Measurements from ENCODE around the gene TSPO.

DNA sequence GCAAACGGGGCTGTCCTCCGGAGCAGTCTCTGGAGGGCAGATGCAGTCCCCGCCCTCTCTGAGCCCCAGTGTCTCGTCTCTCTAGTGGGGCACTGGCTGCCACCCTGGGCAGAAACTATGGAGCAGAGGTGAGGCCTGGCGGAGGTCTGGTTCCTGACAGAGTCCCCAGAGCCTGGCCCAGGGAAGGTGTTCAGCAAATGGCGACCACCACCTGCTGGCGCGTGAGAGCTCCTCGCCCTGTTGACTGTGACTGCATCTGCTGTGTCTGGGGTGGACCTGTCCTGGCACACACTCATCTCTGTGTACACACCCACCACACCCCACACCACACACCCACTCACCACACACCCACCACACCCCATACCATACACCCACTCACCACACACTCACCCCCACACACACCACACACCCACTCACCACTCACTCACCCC lies 53.9 kb downstream of the TSPO start:
- TF ChIP-seq, protein P1, sequence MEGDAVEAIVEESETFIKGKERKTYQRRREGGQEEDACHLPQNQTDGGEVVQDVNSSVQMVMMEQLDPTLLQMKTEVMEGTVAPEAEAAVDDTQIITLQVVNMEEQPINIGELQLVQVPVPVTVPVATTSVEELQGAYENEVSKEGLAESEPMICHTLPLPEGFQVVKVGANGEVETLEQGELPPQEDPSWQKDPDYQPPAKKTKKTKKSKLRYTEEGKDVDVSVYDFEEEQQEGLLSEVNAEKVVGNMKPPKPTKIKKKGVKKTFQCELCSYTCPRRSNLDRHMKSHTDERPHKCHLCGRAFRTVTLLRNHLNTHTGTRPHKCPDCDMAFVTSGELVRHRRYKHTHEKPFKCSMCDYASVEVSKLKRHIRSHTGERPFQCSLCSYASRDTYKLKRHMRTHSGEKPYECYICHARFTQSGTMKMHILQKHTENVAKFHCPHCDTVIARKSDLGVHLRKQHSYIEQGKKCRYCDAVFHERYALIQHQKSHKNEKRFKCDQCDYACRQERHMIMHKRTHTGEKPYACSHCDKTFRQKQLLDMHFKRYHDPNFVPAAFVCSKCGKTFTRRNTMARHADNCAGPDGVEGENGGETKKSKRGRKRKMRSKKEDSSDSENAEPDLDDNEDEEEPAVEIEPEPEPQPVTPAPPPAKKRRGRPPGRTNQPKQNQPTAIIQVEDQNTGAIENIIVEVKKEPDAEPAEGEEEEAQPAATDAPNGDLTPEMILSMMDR (IDR thresholded peaks at IDR 0.05), result no peak
- no peak for TF ChIP-seq POLR2AphosphoS5 (IDR thresholded peaks at IDR 0.05; ENCODE audit: low read depth, low read length)
- TF ChIP-seq, protein P2, sequence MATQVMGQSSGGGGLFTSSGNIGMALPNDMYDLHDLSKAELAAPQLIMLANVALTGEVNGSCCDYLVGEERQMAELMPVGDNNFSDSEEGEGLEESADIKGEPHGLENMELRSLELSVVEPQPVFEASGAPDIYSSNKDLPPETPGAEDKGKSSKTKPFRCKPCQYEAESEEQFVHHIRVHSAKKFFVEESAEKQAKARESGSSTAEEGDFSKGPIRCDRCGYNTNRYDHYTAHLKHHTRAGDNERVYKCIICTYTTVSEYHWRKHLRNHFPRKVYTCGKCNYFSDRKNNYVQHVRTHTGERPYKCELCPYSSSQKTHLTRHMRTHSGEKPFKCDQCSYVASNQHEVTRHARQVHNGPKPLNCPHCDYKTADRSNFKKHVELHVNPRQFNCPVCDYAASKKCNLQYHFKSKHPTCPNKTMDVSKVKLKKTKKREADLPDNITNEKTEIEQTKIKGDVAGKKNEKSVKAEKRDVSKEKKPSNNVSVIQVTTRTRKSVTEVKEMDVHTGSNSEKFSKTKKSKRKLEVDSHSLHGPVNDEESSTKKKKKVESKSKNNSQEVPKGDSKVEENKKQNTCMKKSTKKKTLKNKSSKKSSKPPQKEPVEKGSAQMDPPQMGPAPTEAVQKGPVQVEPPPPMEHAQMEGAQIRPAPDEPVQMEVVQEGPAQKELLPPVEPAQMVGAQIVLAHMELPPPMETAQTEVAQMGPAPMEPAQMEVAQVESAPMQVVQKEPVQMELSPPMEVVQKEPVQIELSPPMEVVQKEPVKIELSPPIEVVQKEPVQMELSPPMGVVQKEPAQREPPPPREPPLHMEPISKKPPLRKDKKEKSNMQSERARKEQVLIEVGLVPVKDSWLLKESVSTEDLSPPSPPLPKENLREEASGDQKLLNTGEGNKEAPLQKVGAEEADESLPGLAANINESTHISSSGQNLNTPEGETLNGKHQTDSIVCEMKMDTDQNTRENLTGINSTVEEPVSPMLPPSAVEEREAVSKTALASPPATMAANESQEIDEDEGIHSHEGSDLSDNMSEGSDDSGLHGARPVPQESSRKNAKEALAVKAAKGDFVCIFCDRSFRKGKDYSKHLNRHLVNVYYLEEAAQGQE (IDR thresholded peaks at IDR 0.05; ENCODE audit: insufficient read depth in 1 of 2, low read depth in 2 of 2, low read length in 1 of 2), result no peak
- TF ChIP-seq SIN3A (IDR thresholded peaks at IDR 0.05; ENCODE audit: borderline replicate concordance, insufficient read depth, low read depth, low read length), result no peak
- no peak for TF ChIP-seq TCF7L2 (IDR thresholded peaks at IDR 0.05; ENCODE audit: low read depth, low read length)

Data from Panc1 (cell line).